Stimulated activated CD4-positive, alpha-beta T cell treated with anti-CD3 and anti-CD28 coated beads, TNF-alpha, amount 100 ng/mL, for 24 hours (primary cell): ENCODE data around the gene SLC44A5.
"Not testable (repeated sequence)": the region's sequence is repeated elsewhere in the genome, so short reads cannot be mapped to it uniquely, and the experiment has no call there.

ENCODE experiments used
- DNase-seq, 3 experiments: peaks; one replicate each; pipeline ENCODE4 v3.0.0-alpha.2; 2020; ENCODE audit warnings: low read depth in 3 of 3

Gene SLC44A5

GRCh38 chr1:75449998-75450397, 160.9 kb downstream of the SLC44A5 start:
- DNase-seq, result no peak

- DNase-seq, result no peak
These were observed 166.7 kb downstream of the SLC44A5 start for GRCh38 chr1:75444220-75444619.

- DNase-seq, result no peak
These were observed 170.6 kb downstream of the SLC44A5 start for GRCh38 chr1:75440274-75440673.

GRCh38 chr1:75438355-75438754, 172.6 kb downstream of the SLC44A5 start:
- no peak for DNase-seq

GRCh38 chr1:75431843-75432242, 179.1 kb downstream of the SLC44A5 start:
- no peak for DNase-seq

- no peak for DNase-seq
These were observed 180.4 kb downstream of the SLC44A5 start for GRCh38 chr1:75430526-75430925.

- no peak for DNase-seq
These were observed 184.2 kb downstream of the SLC44A5 start for GRCh38 chr1:75426688-75427087.

GRCh38 chr1:75425001-75425650, 185.8 kb downstream of the SLC44A5 start:
- DNase-seq, result no peak

GRCh38 chr1:75423616-75424015, 187.3 kb downstream of the SLC44A5 start:
- no peak for DNase-seq

GRCh38 chr1:75423136-75423535, 187.8 kb downstream of the SLC44A5 start:
- no peak for DNase-seq

GRCh38 chr1:75421371-75421770, 189.5 kb downstream of the SLC44A5 start:
- no peak for DNase-seq

- no peak for DNase-seq
These were observed 195.7 kb downstream of the SLC44A5 start for GRCh38 chr1:75415187-75415586.

GRCh38 chr1:75412616-75413015, 198.3 kb downstream of the SLC44A5 start:
- no peak for DNase-seq

GRCh38 chr1:75404681-75405080, 206.2 kb downstream of the SLC44A5 start:
- not testable (repeated sequence) for DNase-seq

GRCh38 chr1:75403147-75403646, 207.7 kb downstream of the SLC44A5 start:
- not testable (repeated sequence) for DNase-seq

- no peak for DNase-seq
These were observed 210.2 kb downstream of the SLC44A5 start for GRCh38 chr1:75400716-75401115.

- no peak for DNase-seq
These were observed 214.2 kb downstream of the SLC44A5 start for GRCh38 chr1:75396745-75397144.

- DNase-seq, result no peak
These were observed 214.7 kb downstream of the SLC44A5 start for GRCh38 chr1:75396260-75396659.

GRCh38 chr1:75394386-75395139, 216.4 kb downstream of the SLC44A5 start:
- no peak for DNase-seq

GRCh38 chr1:75392278-75392677, 218.6 kb downstream of the SLC44A5 start:
- DNase-seq, result no peak

- DNase-seq, result not testable (repeated sequence)
These were observed 235.2 kb downstream of the SLC44A5 start for GRCh38 chr1:75375476-75376447.
